Stimulated activated CD8-positive, alpha-beta memory T cell treated with anti-CD3 and anti-CD28 coated beads, Interleukin-4, amount 100 ng/mL, for 1 hour (primary cell): Measurements from ENCODE around the gene PLBD2.

Experiments used
- DNase-seq, 2 donors: peaks; one replicate each; pipeline ENCODE4 v3.0.0-alpha.2; 2020; ENCODE audit warnings: low read depth in 2 of 2, low spot score in 1 of 2

The PLBD2 gene

DNA sequence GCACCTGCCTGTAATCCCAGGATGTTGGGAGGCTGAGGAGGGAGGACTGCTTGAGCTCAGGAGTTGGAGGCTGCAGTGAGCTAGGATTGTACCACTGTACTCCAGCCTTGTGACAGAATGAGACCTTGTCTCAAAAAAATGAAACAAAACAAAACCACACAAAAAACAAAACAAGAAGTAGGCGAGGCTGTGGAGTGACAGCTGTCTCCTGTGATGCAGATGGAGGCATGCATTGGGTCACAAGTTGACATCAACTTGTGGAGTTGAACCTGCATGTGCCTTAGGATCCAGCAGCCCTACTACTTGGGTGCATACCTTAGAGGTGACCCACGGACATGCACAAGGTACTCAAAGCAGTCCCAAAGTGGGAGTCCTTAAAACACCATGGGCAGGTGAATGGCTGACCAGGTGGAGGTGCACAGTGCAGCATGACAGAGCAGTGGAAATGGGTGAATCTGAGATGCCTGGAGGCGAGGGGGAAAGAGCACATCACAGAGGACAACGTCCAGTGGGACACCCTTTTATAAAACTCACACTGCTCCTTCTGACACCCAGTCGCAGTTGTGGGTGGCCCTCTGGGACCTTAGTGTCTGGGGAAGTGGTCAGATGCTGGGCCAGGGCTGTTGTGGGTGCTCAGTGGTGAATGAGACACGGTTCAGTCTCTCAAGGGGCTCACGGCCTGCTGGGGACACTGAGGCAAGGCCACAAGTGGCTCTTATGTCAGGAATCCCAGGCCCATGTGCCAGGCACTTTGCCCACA lies 12.7 kb downstream of the PLBD2 start:
- DNase-seq, result no peak

- no peak for DNase-seq
Measured at GRCh38 chr12:113371808-113372207, 13.4 kb downstream of the PLBD2 start.

DNA sequence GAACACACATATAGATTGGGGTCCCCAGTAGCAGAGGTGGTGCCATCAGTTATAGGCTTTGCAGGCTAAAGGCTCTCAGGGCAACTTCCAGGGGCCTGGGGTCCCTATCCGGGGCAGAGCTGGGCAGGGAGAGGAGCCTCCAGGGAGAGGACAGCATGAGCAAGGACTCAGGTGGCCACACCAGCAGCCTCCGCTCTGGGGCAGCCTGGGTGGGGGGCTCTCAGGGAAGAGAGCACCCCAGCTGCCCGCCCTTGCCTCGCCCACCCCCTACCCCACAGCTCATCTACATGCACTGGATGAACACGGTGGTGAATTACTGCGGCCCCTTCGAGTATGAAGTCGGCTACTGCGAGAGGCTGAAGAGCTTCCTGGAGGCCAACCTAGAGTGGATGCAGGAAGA lies 14.0 kb downstream of the PLBD2 start:
- DNase-seq, result no peak

DNA sequence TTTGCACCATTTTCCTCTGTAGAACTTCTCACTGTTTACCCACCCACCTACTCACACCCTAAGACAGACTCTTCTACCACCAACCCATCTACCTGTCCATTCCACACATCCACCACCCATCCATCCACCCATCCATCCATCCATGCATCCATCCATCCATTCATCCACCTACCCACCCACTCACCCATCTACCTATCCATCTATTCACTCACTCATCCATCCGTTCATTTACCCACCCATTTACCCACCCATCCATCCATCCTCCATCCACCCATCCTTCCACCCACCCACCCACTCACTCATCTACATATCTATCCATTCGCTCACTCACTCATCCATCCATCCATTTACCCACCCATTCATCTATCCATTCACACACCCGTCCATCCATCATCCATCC lies 15.1 kb downstream of the PLBD2 start:
- DNase-seq, result no peak

DNA sequence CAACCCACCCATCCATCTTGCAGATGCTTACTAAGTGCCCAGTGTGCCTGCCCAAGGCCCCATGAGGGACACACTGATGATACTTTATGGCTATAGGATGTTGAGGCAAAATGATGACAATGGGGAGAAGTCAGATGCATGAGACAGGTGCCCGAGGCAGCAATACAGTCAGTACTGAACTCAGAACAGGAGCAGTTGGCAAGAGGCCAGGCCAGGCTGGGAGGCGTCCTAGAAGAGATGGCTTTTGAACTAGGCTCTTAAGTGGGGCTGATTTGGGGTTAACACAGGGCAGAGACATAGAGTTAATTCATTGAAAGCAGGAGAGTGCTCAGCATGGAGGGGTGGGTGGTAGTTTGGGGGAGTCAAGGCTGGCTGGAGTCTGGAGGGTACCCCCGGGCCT lies 15.6 kb downstream of the PLBD2 start:
- no peak for DNase-seq

DNA sequence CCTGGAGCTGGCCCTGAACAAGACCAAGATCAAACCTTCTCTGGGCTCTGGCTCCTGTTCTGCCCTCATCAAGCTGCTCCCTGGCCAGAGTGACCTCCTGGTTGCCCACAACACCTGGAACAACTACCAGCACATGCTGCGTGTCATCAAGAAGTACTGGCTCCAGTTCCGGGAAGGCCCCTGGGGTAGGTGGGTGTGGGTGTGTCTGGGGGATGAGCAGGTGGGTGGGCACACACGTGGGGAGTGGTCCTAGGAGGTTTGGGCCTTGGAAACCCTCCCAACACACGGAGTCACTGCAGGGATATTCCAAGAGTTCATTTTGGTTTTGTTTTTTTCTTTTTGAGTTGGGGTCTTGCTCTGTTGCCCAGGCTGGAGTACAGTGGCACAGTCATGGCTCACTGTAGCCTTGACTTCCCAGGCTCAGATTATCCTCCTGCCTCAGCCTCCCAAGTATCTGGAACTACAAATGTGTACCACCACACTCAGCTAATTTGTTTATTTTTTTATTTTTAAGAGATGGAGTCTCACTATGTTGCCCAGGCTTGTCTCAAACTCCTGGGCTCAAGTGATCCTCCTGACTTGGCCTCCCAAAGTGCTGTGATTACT lies 16.5 kb downstream of the PLBD2 start:
- DNase-seq, result no peak

DNA sequence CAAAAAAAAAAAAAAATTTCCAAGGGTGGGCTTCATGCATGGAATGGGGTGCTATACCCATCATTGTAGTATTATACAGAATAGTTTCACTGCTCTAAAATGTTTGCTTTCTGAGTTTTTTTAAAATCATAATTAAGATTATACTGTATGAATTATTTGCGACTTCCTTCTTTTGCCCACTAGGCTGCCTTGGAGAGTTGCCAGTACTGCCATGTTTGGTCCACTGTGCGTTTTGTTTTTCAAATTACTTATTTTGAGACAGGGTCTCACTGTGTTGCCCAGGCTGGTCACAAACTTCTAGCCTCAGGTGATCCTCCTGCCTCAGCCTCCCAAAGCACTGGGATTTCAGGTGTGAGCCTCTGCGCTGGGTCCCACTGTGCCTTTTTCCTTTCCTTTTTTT lies 19.9 kb downstream of the PLBD2 start:
- no peak for DNase-seq

DNA sequence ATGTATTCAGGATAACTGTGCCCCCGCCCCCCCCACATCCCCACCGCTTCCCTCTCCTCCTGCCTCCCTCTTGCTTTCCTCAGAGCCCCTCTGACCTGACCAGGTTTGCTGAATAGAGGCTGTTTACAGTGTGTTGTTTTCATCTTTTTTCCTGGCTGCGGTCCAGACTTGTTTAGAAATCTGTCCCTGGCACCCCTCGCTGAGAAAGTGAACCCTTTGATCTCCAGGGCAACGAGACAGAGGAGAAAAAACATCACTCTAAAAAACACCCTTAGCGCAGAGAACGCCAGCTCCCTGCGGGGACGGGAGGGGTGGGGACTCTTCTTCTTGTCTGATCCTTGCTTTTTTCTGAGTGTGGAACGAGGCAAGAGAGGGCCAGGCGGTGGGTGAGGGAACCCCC lies 22.8 kb downstream of the PLBD2 start:
- no peak for DNase-seq

GRCh38 chr12:113382206-113382605 lies 23.8 kb downstream of the PLBD2 start:
- DNase-seq, result no peak

DNA sequence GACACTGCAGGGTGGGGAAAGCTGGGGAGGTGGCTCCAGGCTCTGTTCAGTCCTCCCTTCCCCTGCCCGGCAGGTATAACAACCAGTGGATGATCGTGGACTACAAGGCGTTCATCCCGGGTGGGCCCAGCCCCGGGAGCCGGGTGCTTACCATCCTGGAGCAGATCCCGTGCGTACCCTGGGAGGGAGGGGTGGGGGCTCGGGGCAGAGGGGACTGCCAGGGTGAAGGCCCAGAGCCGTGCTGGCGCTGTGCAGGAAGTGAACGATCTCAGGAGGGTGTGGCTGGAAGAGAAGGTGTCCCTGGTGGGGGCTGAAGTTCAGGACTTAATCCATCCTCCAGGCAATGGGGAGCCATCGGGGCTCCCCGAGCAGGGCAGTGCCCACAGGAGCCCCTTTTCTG lies 26.4 kb downstream of the PLBD2 start:
- no peak for DNase-seq

GRCh38 chr12:113385282-113385882 lies 27.0 kb downstream of the PLBD2 start:
- no peak for DNase-seq

DNA sequence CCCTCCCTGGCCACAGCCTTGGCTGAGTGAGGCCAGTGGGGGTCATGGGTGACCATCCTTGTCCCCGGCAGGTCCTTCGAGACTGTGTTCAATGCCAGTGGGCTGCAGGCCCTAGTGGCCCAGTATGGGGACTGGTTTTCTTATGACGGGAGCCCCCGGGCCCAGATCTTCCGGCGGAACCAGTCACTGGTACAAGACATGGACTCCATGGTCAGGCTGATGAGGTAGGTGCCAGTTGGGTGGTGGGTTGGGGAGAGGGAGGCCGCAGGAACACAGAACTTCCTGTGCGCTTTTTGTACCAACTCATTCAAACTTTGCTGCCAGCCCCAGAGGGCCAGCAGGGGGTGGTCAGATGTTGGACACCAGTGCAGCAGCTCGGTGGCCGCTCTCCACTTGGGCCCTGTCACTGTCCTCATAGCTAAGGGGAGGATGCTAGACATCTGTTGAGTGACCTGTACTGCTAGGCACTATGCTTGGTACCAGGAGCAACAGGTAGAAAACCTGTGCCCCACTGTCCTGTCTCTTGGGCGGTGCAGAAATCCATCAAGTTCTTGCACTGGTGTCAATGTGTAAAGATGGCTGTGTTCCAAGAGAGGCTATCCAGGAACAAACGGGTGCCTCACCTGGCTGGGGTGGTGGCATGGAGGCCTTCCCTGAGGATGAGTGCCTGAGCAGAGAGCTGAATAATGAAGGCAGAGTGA lies 28.6 kb downstream of the PLBD2 start:
- no peak for DNase-seq

- no peak for DNase-seq
Measured at GRCh38 chr12:113387631-113388030, 29.2 kb downstream of the PLBD2 start.

- no peak for DNase-seq
Measured at GRCh38 chr12:113388351-113388750, 30.0 kb downstream of the PLBD2 start.

DNA sequence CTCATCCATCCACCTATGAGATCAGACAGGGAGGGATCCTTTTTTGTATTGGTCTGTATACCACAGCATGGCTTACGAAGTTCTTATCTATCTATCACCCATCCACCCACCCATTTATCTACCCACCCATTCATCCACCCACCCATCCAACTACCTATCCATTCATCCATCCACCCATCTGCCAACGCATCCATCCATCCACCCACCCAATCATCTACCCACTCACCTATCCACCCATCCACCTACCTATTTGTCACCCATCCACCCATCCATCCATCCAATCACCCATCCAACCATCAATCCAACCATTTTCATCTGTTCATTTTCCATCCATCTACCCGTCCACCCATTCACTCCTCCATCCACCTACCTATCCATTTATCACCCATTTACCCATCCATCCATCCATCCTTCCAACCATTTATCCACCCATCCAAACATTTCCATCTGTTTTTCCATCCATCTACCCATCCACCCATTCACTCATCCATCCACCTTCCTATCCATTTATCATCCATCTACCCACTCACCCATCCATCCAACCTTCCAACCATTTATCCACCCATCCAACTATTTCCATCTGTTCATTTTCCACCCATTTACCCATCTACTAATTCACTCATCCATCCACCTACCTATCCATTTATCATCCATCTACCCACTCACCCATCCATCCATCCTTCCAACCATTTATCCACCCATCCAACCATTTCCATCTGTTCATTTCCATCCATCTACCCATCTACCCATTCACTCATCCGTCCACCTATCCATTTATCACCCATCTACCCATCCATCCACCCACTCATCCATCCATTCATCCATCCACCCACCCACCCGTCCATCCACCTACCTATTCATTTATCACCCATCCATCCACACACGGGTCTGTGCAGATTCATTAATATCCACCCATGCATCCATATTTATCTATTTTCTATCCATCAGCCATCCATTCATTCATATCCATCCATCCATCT lies 32.0 kb downstream of the PLBD2 start:
- DNase-seq, result no peak

DNA sequence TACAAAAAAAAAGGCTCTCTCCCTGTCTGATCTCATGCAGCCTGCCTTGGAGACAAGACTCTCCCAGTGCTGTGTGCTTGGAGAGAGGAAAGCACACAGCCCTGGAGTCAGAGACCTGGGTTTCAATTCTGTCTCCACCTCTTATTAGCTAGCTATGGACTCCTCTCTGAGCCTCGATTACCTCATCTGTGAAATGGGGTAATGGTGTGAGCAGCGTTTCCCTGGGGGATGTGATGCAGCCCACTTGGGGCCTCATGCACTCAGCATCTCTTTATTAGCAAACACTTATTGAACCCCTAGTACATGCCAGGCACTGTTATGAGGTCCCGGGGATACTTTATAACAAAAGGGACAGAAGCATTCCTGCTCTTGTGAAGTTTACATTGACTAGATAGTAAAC lies 32.8 kb downstream of the PLBD2 start:
- DNase-seq, result no peak

- DNase-seq, result no peak
Measured at GRCh38 chr12:113391650-113392337, 33.4 kb downstream of the PLBD2 start.

- DNase-seq, result no peak
Measured at GRCh38 chr12:113392520-113392919, 34.1 kb downstream of the PLBD2 start.

- no peak for DNase-seq
Measured at GRCh38 chr12:113392988-113393579, 34.7 kb downstream of the PLBD2 start.

- no peak for DNase-seq
Measured at GRCh38 chr12:113393749-113394148, 35.4 kb downstream of the PLBD2 start.
